GM12872 (cell line): ENCODE data around the gene A1BG.

Experiments used
- TF ChIP-seq, protein P1 (sequence below): IDR thresholded peaks from 3 replicates; pipeline ENCODE4 v1.5.1; 2011; ENCODE audit warnings: low read depth, mild to moderate bottlenecking, low read length, moderate library complexity; ENCODE audit not compliant: insufficient read depth

The A1BG gene

DNA sequence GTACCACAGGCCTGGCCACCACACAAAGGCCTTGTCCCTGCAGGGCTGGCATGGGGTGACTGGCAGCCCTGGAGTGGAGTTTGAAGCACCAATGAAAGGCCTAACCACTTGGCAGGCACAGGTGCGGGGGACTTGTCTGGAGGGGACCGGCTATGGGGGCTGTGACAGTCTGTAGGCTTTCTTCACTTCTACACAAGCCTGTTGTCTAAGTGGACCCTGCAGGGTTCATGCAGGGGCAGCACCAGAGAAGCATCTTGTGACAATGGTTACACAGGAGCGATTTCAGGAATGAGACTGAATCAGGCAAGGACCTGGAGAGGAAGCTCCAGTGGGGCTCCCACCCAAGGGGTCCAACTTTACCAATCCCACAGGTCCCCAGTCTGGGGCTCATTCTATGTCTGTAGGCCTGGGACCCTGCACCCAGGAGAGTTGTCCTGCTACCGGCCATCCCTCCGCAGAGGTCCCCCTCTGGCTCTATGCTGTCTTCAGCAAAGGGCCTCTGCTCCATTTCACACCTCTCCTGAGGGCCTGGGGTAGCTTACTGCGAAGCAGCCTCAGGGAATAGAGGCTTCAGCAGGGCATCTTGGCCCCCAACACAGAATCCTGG lies 29.8 kb upstream of the A1BG start:
- TF ChIP-seq, protein P1, sequence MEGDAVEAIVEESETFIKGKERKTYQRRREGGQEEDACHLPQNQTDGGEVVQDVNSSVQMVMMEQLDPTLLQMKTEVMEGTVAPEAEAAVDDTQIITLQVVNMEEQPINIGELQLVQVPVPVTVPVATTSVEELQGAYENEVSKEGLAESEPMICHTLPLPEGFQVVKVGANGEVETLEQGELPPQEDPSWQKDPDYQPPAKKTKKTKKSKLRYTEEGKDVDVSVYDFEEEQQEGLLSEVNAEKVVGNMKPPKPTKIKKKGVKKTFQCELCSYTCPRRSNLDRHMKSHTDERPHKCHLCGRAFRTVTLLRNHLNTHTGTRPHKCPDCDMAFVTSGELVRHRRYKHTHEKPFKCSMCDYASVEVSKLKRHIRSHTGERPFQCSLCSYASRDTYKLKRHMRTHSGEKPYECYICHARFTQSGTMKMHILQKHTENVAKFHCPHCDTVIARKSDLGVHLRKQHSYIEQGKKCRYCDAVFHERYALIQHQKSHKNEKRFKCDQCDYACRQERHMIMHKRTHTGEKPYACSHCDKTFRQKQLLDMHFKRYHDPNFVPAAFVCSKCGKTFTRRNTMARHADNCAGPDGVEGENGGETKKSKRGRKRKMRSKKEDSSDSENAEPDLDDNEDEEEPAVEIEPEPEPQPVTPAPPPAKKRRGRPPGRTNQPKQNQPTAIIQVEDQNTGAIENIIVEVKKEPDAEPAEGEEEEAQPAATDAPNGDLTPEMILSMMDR, result no peak

DNA sequence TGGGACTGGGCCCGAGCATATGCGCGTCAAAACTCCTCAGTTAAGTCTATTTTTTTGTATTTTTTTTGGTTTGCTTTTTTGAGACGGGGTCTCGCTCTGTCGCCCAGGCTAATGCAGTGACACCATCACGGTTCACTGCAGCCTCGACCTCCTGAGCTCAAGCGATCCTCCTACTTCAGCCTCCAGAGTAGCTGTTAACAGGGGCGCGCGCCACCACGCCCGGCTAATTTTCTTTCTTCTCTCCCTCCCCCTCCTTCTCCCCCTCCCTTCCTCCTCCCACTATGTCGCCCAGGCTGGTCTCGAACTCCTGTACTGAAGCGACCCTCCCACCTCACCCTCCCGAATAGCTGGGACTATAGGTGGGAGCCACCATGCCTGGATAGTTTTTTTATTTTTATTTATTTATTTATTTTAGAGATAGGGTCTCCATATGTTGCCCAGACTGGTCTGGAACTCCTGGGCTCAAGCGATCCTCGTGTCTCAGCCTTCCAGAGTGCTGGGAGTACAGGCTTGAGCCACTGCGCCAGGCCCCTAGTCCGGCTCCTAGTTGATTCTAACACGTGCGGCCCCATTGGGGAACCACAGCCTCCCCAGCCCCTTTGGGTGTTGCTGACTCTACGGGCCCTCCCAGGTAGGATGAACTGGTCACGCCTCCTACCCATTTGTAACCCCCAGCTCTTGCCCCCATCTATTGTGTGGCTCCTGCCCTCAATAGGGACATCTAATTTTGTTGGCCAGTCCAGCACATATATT lies 28.3 kb upstream of the A1BG start:
- TF ChIP-seq, protein P1, result no peak

DNA sequence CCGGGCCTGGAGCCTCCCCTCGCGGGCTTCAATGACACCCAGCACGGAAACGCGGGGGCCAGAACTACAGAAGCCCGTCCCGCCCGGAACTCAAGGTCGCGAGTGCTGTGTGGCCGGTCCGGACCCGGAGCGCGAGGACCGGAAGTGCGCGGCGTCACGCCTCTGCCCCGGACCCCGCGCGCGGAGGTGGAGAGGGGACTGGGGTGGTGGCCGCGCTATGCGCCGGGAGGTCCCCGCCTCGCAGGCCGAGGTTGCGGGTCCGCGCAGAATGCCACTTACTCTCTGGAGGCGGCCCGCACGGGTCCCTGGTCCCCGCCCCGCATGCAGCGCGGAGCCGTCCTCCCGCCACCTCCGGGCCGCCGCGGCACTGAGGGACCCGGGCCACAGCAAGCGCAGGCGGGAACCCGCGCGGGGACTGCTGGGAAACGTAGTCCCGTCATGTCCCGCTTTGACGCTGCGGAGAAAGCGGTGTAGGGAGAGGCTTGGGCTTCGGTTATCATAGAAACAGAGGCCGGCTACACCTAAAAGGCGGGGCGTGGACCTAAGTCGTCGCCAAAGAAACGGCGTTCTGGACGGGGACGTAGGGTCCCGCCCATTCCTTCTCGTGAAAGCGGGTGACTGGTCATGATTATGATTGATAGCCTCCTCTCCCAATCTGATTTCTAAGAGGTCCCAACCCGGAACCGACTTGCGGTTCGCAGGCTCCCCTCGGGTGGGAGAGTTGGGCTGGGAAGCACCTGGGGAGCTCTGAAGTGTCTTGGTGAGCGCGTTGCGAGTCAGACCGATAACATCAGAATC lies 27.6 kb upstream of the A1BG start, which contains the start of gene ZNF837:
TSS of gene ZNF837 (minus strand) at position 369 of the 798 bp plus-strand sequence. CDS start 11,698 bp downstream, outside the sequence.
- TF ChIP-seq, protein P1, result no peak

DNA sequence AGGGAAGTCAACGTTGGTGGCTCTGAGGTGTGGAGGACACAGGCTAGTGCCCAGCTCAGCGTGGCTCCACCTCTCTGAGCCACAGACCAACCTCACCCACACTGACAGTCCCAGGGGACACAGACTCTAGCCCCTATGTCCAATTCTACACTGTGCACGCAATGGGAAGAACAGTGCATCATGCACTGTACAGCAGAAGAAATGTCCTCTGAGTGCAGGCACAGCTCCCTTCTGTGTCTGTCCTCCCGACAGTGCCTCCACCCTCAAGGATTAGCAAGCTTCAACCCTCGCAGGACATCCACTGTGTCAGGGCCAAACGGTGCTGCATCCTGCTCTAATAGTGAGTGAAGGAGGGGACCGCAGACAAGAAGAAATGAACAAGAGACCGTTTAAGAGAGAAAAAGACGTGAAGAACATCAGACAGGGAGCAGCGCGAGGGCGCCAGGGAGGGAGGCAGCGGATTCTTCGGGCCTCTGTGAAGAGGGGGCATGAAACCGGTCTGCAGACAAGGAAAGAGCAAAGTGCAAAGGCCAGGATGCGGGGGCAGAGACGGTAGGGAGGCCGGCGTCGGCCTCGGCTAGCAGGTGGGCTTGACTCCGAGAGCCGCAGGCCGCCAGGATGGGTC lies 26.9 kb upstream of the A1BG start:
- TF ChIP-seq, protein P1, result no peak

DNA sequence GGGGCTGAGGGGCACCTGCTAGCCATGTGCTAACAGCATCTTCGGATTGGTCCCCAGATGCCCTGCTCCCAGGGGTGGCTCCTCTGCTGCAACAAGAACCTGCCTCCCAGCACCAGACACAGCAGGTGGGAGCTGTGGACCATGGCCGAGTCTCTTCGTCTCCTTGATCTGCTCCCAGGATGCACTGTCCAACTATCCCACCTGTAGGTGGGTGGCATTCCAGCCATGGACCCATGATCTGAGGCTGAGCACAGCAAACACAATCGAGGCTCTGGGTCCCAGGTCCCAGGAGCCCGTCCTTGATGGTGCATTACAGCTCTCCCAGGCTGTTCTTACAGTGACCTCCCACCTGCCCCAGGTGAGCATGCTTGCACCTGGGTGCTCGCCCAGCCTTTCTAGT lies 26.0 kb upstream of the A1BG start:
- TF ChIP-seq, protein P1, result no peak

DNA sequence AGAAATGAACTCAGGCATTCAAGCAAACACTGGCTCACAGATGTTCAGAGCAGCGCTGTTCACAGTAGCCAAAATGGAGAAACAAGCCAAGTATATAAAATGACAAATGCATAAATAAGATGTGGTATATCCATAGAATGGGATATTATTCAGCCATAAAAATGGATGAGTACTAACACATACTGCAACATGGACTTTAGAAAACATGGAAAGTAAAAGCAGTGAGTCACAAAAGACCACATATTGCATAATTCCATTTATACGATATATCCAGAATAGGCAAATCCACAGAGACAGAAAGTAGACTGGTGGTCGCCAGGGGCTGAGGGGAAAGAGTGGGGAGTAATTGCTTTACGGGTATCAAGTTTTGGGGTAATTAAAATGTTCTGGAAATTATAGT lies 20.9 kb upstream of the A1BG start:
- TF ChIP-seq, protein P1, result no peak
